OCI-LY3 (cell line): ENCODE data around the gene IFNLR1.

ENCODE experiments used
- CTCF ChIP-seq: fragments of 200-600, 300-600 bp; sonication (generic); IDR thresholded peaks from 2 replicates; pipeline ENCODE4 v1.5.1; 2014; ENCODE audit warnings: antibody characterized with exemption, low read length, low read depth
- EZH2phosphoT487 ChIP-seq: fragments of 200-600 bp; shearing (Covaris generic); IDR thresholded peaks from 2 replicates; pipeline ENCODE4 v1.6.1; 2018; ENCODE audit warnings: antibody characterized with exemption, mixed run types, low read depth

DNA sequence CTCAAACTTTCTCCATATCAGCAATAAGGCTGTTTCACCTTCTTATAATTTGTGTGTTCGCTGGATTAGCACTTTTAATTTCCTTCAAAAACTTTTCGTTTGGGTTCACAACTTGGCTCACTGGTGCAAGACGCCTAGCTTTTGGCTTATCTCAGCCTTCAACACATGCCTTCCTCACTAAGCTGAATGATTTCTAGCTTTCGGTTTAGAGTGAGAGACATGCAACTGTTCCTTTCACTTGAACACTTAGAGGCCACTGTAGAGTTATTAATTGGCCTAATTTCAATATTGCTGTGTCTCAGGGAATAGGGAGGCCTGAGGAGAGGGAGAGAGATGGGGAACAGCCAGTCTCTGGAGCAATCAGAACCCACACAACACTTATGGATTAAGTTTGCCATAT lies 41.2 kb upstream of the IFNLR1 start:
- TF ChIP-seq EZH2phosphoT487, result no peak
- no peak for TF ChIP-seq CTCF
